Suprapubic skin (tissue), 4 donors: ENCODE results near the gene SLC22A23. TPM values are rescaled to one million over a fixed set of nuclear protein-coding genes. Genes with fewer than 3 reads are reported as not detected.

Experiments used
- DNase-seq, 2 donors: peaks; one replicate each; pipeline ENCODE4 v3.0.0-alpha.2; 2019; ENCODE audit warnings: low spot score in 2 of 2
- H3K27ac ChIP-seq: fragments of 200-600 bp; sonication (generic); one replicate; pipeline ENCODE4 v1.5.1; 2019
- H3K27me3 ChIP-seq: fragments of 200-600 bp; sonication (generic); one replicate; pipeline ENCODE4 v1.5.1; 2019
- H3K36me3 ChIP-seq: fragments of 200-600 bp; sonication (generic); one replicate; pipeline ENCODE4 v1.5.1; 2019
- H3K4me1 ChIP-seq: fragments of 200-600 bp; sonication (generic); one replicate; pipeline ENCODE4 v1.5.1; 2019
- H3K4me3 ChIP-seq: fragments of 200-600 bp; sonication (generic); one replicate; pipeline ENCODE4 v1.5.1; 2019; ENCODE audit warnings: mild to moderate bottlenecking
- H3K9me3 ChIP-seq: fragments of 200-600 bp; sonication (generic); one replicate; pipeline ENCODE4 v1.5.1; 2019
- EP300 ChIP-seq: sonication (generic); formaldehyde crosslinking; IDR thresholded peaks from one replicate; pipeline ENCODE4 v1.6.1; 2017; ENCODE audit warnings: antibody characterized with exemption
- POLR2A ChIP-seq, 2 donors: fragments of 450-650 bp; IDR thresholded peaks; one replicate each; pipeline ENCODE4 v1.6.1; 2017; ENCODE audit warnings: antibody characterized with exemption in 2 of 2, mild to moderate bottlenecking in 2 of 2, moderate library complexity in 2 of 2
- POLR2AphosphoS5 ChIP-seq, 3 donors: sonication (generic); formaldehyde crosslinking; IDR thresholded peaks; one replicate each; pipeline ENCODE4 v1.6.1; 2017; ENCODE audit warnings: antibody characterized with exemption in 3 of 3
- WGBS: methylation state at CpG from one replicate; pipeline ENCODE4 v1.1.5; 2018; 5-methylcytosine and 5-hydroxymethylcytosine counted together
- total RNA-seq, 4 donors: library from RNA; depleted of rRNA; stranded (reverse); fragments of >200 nt; gene quantifications; one replicate each; pipeline ENCODE4 v1.1.0, GENCODE V29; 2016
- TF ChIP-seq, protein P1 (sequence below), 2 donors: fragments of 200-600 bp in 1 of 2; fragments of 450-650 bp in 1 of 2; sonication (generic) in 1 of 2; IDR thresholded peaks; one replicate each; pipeline ENCODE4 v1.5.1; 2016 to 2019; ENCODE audit warnings: antibody characterized with exemption in 2 of 2, mild to moderate bottlenecking in 1 of 2, moderate library complexity in 1 of 2

SLC22A23 gene
- total RNA-seq, 4 donors from 2014 or later, result 38.2 to 59.8 (median 48.1) TPM

DNA sequence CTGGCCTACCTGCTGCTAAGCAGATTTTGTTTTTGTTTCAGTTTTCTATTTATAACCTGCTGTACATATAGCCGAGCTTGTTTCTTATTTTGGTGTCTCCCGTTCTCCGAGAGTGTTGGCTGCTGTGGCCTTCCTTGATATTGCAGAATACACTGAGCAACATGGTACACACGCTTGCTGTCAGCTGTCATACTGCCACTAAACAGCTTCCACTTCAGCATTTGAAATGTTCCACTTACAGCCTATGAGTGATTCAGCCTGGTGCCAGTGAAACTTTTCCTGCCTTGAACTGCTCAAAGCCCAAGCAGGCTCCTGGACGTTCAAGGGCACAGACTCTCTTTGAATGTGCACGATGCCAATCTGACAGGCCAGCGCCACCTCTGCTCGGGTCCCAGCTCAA is 111.0 kb downstream of the SLC22A23 start:
- DNase-seq, result no peak
- Histone ChIP-seq H3K4me3 (no peak overlapping the region), H3K27me3 (no peaks in the 10 kb centered on the region), H3K4me1 (peaks cover 11% of the 10 kb centered on the region), H3K9me3 (no peaks in the 10 kb centered on the region), H3K36me3 (no peaks in the 10 kb centered on the region), H3K27ac (no peak overlapping the region)
- TF ChIP-seq, protein P1, sequence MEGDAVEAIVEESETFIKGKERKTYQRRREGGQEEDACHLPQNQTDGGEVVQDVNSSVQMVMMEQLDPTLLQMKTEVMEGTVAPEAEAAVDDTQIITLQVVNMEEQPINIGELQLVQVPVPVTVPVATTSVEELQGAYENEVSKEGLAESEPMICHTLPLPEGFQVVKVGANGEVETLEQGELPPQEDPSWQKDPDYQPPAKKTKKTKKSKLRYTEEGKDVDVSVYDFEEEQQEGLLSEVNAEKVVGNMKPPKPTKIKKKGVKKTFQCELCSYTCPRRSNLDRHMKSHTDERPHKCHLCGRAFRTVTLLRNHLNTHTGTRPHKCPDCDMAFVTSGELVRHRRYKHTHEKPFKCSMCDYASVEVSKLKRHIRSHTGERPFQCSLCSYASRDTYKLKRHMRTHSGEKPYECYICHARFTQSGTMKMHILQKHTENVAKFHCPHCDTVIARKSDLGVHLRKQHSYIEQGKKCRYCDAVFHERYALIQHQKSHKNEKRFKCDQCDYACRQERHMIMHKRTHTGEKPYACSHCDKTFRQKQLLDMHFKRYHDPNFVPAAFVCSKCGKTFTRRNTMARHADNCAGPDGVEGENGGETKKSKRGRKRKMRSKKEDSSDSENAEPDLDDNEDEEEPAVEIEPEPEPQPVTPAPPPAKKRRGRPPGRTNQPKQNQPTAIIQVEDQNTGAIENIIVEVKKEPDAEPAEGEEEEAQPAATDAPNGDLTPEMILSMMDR (IDR thresholded peaks at IDR 0.05), result no peak
- no peak for TF ChIP-seq EP300
- no peak for TF ChIP-seq POLR2AphosphoS5 (IDR thresholded peaks at IDR 0.05)
- no peak for TF ChIP-seq POLR2A (IDR thresholded peaks at IDR 0.05)
- 61% methylated on average over 8 of the region's 8 CpGs for WGBS

DNA sequence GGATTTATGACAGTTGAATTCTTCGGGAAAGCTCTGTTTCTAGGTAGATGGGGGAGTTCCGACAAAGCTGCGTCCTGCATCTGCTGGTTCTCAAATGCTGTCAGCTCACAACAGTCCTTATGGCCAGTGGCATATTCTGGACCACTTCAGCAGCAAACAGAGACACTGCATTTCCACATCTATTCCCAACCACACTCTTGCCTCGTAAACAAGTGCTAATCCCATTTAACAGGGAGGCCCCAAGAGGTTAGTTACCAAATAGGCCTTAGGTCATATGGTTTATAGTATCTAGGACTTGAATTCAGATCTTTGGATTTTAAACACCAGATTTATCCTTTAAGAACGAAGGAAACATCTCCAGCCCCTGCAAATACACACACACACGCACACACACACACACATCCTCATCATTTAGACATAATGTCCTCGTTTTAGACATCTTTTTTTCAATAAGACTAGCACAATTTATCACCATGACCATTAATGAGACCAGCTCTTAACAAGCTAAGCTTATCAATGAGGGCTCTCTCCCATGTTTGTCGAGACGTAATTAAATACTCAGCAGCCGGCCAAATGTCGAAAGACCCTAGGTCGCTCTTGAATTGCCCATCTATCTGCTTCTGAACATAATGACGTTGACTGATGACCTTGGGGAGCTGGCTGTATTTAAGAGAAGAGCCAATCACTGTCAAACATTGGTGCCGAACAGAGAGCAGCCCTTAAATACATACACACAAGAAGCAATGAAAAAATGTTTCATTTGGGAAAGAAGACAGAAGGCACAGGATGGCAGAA is 113.6 kb downstream of the SLC22A23 start:
- Histone ChIP-seq H3K27me3 (no peaks in the 10 kb centered on the region), H3K4me3 (no peak overlapping the region), H3K4me1 (peaks cover 6% of the 10 kb centered on the region), H3K9me3 (no peaks in the 10 kb centered on the region), H3K27ac (no peak overlapping the region), H3K36me3 (no peaks in the 10 kb centered on the region)
- no peak for TF ChIP-seq EP300
- TF ChIP-seq, protein P1 (IDR thresholded peaks at IDR 0.05), result no peak
- no peak for DNase-seq
- 93% methylated on average over 14 of the region's 14 CpGs for WGBS

DNA sequence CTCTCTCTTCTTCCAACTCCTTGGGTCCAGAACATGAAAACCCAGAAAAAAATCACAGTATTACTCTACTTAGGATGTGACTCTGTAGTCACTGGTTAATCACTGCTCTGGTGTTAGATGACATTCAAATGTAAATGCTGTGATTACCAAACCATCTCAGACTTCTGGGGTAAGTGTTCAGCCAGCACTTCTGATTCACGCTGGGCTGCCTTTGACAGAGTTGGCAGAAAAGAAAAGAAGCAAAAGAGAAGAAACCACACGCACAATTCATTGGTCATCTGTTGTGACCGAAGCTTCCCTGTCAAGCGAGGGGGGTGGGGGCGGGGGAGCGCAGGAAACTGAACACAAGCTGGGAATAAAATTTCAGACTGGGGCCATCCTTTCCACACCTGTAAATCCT is 115.4 kb downstream of the SLC22A23 start:
- 64% methylated on average over 6 of the region's 6 CpGs for WGBS

DNA sequence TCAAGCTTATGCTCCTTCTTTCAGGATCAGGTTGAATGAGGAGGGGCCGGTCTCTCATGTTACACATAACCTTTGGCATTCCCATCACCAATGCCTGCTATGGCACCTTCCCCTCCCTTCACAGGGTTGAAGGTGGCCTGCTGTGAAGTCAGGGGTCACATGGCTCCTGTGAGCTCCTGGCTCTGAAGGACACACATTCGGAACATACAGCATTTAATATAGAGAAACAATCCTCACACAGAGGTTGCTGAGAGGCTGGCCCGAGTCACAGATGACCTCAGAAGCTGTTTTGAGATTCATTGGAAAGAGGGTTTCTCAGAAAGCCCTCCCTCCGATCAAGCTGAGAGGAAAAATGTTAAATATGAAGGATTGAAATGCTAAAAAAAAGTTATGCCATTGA is 116.0 kb downstream of the SLC22A23 start:
- DNase-seq, result no peak
- 74% methylated on average over 4 of the region's 4 CpGs for WGBS
- Histone ChIP-seq H3K9me3 (no peaks in the 10 kb centered on the region), H3K4me1 (peaks cover 11% of the 10 kb centered on the region), H3K27ac (peak overlapping the region; percentile 77), H3K36me3 (no peaks in the 10 kb centered on the region), H3K27me3 (no peaks in the 10 kb centered on the region), H3K4me3 (no peak overlapping the region)
- no peak for TF ChIP-seq POLR2A (IDR thresholded peaks at IDR 0.05)

More for the DNA sequence above, 115.4 kb downstream of the SLC22A23 start:
- no peak for DNase-seq
- peaks cover 11% of the 10 kb centered on the region for H3K4me1 ChIP-seq
- H3K4me3 ChIP-seq, result no peak overlapping the region
- peak overlapping the region; percentile 77 for H3K27ac ChIP-seq
- no peaks in the 10 kb centered on the region for H3K36me3 ChIP-seq
- TF ChIP-seq POLR2AphosphoS5 (IDR thresholded peaks at IDR 0.05) (no peak), EP300 (no peak), POLR2A (IDR thresholded peaks at IDR 0.05) (no peak)
- TF ChIP-seq, protein P1 (IDR thresholded peaks at IDR 0.05), result no peak
- H3K9me3 ChIP-seq, result no peaks in the 10 kb centered on the region
- no peaks in the 10 kb centered on the region for H3K27me3 ChIP-seq

DNA sequence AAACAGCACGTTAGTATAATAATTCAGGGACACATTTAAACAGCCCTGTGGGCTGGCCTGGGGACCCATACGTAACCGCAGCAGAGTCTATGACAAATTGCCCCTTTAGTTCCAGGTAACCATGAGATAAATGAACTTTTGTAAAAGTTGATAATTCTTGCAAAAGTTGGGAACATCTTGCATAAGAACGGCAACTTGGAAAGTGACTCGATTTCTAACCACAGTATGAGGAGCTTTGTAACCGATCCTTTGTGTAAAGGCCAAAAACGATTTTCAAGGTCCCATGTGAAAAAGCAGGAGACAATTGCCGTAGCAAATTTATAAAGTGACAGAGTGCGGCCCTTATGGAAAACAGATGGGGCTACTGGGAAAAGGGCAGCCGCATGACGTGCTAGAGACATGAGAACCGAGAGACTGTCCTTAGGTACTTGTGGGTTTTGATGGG is 116.5 kb downstream of the SLC22A23 start:
- Histone ChIP-seq H3K4me1 (peaks cover 11% of the 10 kb centered on the region), H3K27ac (peak overlapping the region; percentile 77), H3K9me3 (no peaks in the 10 kb centered on the region), H3K27me3 (no peaks in the 10 kb centered on the region), H3K4me3 (no peak overlapping the region), H3K36me3 (no peaks in the 10 kb centered on the region)
- DNase-seq, result no peak
- WGBS, result 69% methylated on average over 12 of the region's 12 CpGs
- TF ChIP-seq POLR2AphosphoS5 (IDR thresholded peaks at IDR 0.05) (peak in 2 of 3 donors; percentile 73 to 74), EP300 (no peak)

DNA sequence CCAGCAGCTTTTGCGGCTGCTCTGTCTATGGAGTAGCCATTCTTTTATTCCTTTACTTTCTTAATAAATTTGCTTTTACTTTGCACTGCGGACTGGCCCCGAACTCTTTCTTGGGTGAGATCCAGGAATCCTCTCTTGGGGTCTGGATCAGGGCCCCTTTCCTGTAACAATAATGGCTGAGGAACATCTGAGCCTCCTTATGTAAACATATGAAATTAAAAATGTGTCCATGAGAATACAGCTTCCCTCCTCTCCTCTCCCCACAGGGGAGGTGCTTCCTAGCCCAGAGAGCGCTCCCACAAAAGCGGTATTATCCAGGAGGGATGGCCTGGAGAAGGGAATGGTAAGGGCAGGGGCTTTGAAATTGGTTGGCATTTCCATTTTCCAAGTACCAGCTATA is 117.0 kb downstream of the SLC22A23 start:
- no peak overlapping the region for H3K4me3 ChIP-seq
- H3K9me3 ChIP-seq, result no peaks in the 10 kb centered on the region
- no peak for DNase-seq
- WGBS, result 90% methylated on average over 5 of the region's 5 CpGs
- peaks cover 11% of the 10 kb centered on the region for H3K4me1 ChIP-seq
- H3K36me3 ChIP-seq, result no peaks in the 10 kb centered on the region
- TF ChIP-seq, protein P1 (IDR thresholded peaks at IDR 0.05), result no peak
- TF ChIP-seq POLR2A (IDR thresholded peaks at IDR 0.05) (no peak), POLR2AphosphoS5 (IDR thresholded peaks at IDR 0.05) (no peak), EP300 (no peak)
- no peaks in the 10 kb centered on the region for H3K27me3 ChIP-seq
- peak overlapping the region; percentile 20 for H3K27ac ChIP-seq
